HG03108 (cell line): ENCODE results near the gene IRGQ.
"Not testable (repeated sequence)": the region's sequence is repeated elsewhere in the genome, so short reads cannot be mapped to it uniquely, and the experiment has no call there.

Experiments
- ATAC-seq: cut with Tn5 transposase; IDR thresholded peaks from one replicate; pipeline ENCODE4 v1.9.1; 2021; ENCODE audit warnings: moderate library complexity; ENCODE audit not compliant: unreplicated experiment

IRGQ gene

DNA sequence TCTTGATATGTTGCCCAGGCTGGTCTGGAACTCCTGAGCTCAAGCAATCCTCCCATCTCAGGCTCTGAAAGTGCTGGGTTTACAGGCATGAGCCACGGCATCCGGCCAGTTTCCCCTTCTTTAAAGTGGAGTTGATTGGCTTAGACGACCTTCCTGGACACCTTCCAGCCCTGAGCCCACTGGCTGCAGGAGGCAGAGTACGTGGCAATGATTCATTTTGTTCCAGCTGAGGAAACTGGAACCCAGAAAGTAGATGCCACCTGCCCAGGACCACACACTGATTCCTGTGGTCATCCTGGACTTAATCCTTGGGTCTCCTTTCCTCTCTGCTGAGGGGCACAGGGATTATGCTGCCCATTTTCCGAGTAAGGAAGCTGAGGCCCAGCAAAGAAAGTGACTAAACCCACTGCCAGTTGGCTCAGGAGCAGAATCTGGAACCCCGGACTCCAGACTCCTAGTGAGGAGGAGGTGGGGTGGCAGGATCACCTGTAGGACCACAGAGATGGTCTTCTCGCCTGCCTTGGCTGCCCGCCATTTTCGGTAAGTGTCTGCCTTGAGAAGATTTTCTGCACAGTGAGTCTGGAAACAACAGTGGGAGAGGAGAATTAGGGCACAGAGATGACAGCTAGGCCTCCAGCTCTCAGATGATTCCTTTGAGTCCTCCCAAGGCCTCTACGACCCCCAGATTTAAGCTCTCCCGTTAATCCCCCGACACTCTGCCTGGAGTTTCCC, 21.3 kb downstream of the IRGQ start:
- no peak for ATAC-seq

DNA sequence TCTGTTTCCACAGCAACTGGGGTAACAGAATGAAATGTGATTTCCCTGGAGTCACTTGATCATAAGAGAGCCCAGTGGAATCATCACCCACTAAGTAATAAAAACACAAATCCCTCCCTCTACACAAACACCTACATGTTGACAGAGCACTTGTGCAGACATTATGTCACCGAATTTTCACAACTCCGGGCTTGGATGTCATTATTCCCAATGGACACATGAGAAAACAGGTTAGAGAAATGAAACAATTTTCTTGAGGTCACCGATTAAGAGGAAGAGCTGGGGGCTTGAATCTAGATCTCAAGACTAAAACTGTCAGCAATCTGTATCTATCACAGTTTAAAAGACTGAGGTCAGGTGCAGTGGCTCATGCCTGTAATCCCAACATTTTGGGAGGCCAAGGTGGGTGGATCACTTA, 23.8 kb downstream of the IRGQ start:
- ATAC-seq, result no peak

DNA sequence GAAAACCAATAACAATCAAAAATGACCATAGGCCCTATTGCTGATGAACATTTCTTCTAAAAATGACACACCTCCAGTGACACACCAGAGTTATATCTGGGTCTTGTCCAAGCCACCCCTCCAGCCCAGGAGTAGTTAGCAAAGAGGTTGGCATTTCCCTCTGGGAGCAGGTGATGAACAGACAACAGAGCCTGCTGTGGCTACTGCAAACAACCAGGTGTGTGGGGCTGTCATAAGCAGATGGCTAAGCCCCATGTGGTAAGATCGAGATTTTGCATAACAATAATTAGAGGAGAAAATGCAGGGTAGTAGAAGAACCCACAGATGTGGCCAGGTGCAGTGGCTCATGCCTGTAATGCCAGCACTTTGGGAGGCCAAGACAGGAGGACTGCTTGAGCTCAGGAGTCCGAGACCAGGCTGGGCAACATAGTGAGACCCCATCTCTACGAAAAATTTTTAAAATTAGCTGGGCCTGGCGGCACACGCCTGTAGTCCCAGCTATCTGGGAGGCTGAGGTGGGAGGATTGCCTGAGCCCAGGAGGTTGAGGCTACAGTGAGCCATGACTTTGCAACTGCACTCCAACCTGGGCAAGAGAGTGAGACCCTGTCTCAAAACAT, 25.7 kb downstream of the IRGQ start:
- no peak for ATAC-seq

DNA sequence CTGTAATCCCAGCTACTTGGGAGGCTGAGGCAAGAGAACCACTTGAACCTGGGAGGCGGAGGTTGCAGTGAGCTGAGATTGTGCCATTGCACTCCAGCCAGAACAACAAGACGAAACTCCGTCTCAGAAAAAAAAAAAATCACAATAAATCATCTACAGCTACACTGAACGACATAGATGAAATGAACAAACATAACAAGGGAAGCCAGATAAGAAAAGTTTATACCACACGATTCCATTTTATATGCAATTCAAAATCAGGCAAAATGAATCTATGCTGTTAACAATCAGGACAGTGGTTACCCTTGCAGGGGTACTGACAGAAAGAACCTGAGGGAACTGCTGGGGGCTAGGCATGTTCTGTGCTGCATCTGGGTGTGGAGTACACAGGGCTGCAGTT, 26.3 kb downstream of the IRGQ start:
- no peak for ATAC-seq

- ATAC-seq, result no peak
Measured at GRCh38 chr19:43564800-43565199, 31.1 kb downstream of the IRGQ start.

- ATAC-seq, result no peak
Measured at GRCh38 chr19:43563816-43564457, 32.0 kb downstream of the IRGQ start.

DNA sequence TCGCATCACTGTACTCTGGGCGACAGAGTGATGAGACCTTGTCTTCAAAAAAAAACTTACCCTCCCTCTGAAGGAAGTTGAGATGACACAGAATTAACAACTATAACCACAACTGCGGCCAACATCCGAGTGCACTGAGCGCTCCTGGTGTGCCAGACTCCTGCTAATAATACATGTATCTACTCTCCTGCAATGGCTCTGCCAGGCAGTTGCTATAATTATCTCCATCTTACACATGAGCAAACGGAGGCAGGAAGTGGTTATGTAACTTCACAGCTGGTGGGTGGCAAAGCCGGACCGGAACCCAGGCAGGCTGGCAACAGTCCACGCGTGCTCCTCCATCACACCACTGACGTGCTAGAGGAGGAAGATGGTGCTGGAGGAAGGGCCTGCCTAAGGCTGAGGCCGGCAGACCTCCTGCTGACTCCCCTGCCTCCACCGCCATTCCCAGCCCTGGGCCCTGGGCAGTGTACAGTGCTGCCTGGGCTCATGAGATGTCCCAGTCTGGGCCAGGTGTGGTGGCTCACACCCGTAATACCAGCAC, 33.2 kb downstream of the IRGQ start:
- peak; percentile 68 for ATAC-seq

- ATAC-seq, result no peak
Measured at GRCh38 chr19:43562226-43562697, 33.7 kb downstream of the IRGQ start.

DNA sequence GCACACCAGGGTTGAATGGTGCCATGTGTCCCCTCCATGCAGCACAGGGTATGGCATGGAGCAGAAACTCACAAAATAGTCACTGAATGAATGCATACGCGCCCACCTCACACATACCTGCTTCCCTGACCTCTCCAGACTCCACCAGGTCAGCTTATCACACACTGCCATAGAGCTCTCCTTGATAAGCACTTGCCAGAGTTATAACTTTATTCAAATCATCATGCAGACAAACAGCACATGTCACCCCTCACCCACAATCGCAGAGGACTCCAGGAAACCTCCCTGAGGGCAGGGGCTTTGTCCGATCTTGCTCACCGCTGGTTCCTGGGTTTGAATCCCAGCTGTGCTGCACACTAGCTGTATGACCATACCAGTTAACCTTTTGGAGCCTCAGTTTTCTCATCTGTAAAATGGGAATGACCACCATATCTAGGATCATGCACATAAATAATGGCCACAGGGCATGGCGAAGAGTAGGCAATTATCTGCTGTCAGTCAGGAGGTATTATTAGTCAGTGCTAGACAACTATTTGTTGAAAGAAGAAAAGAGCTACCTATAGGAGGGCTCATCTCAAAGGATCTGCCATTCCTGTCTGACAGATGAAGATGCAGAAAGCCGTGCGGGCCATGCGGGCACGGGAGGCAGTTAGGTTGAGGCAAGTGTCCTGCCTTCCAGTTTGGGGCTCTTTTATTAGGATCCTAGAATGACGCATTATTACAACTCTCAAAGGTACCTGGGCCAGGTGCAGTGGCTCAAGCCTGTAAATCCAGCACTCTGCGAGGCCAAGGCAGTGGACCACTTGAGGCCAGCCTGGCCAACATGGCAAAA, 34.6 kb downstream of the IRGQ start:
- no peak for ATAC-seq

- ATAC-seq, result no peak
Measured at GRCh38 chr19:43560687-43561086, 35.2 kb downstream of the IRGQ start.

DNA sequence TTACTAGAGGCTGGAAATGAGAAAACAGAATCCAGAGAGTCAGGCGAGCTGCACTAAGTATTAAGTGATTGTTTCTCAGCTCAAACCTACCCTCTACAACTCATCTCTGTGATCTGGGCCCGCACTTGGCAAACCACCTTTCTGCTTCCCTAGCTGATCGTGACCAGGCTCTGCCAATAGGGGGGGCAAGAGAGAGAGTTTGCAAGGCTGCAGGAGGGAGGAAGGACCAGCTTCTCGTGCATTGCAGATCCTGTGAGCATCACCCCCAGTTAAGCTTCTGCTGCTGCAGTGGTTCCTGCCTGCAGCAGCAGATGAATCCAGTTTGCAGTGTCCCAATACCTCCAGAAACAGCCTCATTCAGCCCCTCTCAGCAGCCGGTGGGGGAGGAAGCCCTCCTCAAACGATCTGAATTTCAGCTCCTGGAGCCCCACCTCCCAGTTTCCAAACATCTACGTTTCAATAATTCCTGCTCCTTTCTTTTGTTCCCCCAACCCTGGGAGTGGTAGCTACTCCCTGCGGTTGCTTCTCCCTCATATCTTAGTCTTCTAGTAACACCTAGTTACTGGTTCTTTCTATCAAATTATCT, 40.7 kb downstream of the IRGQ start:
- ATAC-seq, result no peak

DNA sequence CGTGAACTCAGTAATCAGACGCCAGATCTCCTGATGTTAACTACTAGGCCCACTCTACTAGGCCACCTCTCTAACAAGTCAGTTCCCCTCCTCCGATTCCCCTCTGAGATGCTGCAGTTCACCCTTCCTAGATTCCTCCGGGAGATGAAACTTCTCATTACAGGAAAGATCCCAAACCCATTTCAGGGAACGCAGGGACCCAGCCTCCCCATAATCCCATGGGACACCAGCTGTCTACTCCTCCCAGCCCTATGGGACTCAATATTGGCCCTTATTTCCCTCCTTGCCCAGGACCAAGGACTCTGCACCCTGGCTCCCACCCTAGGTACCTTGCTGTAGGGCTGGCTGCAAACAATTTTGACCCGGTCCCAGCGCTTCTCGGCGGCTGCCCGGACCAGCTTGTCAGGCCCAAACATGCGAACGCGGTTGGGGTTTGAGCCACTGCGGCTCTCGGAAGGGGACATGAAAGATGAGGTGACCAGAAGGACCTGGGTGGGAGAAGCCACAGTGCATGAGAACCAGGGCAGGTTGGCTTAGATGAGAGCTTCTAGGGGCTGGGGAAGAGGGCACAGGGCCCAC, 41.5 kb downstream of the IRGQ start:
- no peak for ATAC-seq

DNA sequence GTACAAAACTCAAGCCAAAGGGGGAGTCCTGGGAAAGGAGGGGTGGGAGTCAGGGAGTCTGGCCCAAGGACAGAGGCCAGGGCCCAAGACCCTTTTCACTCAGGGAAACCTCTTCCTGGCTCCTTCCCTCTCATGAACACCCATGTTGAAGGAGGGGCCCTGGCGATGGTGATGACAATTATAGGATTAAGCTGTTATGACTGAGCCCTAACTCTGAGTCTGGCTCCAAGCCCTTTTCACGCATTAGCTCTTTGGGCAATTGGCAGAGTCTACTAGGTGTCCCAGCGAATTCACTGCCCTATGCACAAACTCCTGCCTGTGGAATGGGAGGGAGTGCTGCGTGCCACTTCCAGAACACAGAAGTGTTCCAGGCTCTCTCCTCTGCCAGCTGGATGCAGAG, 42.3 kb downstream of the IRGQ start:
- ATAC-seq, result no peak

- no peak for ATAC-seq
Measured at GRCh38 chr19:43552616-43553015, 43.3 kb downstream of the IRGQ start.

GRCh38 chr19:43552198-43552450, 43.8 kb downstream of the IRGQ start:
- no peak for ATAC-seq

GRCh38 chr19:43551399-43552197, 44.3 kb downstream of the IRGQ start:
- ATAC-seq, result no peak

DNA sequence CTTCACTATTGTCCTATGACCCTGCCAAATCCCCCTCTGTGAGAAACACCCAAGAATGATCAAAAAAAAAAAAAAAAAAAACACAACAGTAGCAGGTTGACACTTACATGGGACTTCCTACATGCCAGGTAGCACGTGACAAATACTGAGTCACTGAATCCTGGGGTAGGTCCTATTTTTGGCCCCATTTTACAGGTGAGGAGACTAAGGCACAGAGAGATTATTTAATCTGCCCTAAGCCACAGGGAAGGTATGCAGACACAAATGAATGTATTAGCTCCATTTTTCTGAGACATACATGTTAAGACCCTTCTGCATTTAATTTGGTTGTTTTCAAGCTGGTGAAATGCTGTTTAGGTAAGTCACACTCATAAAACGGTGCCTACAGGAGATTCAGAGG, 47.2 kb downstream of the IRGQ start:
- no peak for ATAC-seq

DNA sequence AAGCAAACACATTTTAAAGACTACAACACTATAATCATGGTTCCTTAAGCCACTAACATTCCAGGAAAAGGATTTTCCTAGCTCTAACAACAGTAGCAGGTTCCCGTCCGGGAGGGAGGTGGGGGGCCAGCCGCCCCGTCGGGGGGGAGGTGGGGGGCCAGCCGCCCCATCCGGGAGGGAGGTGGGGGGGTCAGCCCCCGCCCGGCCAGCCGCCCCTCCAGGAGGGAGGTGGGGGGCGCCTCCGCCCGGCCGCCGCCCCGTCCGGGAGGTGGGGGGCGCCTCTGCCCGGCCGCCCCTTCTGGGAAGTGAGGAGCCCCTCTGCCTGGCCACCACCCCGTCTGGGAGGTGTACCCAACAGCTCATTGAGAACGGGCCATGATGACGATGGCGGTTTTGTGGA, 48.0 kb downstream of the IRGQ start:
- ATAC-seq, result not testable (repeated sequence)

GRCh38 chr19:43546581-43546980, 49.4 kb downstream of the IRGQ start:
- no peak for ATAC-seq

GRCh38 chr19:43545981-43546380, 50.0 kb downstream of the IRGQ start:
- ATAC-seq, result no peak
